Putamen (tissue), 1 donor: Measurements from ENCODE around the gene CRAMP1.
"Not testable (repeated sequence)": the region's sequence is repeated elsewhere in the genome, so short reads cannot be mapped to it uniquely, and the experiment has no call there.

Source experiments
- DNase-seq: peaks from one replicate; pipeline ENCODE4 v3.0.0-alpha.2; 2016; ENCODE audit warnings: low spot score

Gene CRAMP1

DNA sequence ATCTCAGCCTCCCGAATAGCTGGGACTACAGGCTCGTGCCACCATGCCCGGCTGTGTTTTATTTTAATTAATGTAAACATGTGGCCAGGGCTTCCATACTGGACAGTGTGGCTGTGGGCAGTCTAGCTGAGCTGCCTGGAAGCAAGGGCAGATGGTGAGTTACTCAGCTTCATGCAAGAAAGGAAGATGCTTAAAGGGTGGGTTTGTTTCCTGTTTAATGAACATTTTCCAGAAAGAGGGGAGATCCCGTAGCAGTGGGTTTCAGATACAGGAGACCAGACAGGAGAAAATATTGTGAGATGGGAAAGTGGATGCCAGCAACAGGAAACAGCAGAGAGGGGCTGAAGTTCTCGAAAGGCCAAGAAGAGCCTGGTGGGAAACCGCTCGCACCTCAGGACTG, 101.2 kb downstream of the CRAMP1 start:
- DNase-seq: no peak

DNA sequence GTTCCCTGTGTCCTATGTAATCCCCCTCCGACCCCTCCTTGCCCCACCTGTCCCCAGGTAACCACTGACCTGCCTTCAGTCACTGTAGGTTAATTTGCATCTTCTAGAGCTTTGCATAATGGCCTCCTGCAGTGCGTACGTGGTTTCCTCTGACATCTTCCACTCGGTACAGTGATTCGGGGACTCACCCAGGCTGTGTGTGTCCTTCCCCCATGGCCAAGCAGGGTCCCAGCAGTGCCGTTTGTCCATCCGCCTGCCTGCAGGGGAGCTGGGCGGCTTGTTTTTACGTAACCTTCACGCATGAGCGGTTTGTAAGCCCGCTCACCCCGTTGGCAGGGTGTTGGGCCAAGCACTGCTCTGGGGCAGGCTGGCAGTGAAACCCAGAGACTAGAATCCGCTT, 101.8 kb downstream of the CRAMP1 start:
- no peak for DNase-seq

DNA sequence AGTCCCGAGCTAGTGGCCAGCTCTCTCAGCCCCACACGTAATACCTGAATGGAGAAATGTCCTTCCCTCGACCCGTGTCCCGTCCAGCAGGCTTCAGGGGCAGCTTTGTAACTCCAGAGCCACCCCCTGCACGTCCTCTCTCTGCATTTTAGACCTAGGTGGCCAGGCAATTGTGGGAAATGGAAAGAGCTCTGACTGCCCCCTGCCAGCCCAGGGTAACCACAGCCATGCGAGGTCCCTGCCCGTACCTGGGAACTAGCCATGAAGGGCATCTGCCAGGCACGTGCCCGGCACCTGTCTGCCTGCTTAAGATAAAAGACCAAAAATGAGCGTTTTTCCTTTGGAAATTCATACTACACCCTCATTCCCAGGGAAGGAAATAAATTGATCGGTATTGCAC, 103.1 kb downstream of the CRAMP1 start:
- no peak for DNase-seq

DNA sequence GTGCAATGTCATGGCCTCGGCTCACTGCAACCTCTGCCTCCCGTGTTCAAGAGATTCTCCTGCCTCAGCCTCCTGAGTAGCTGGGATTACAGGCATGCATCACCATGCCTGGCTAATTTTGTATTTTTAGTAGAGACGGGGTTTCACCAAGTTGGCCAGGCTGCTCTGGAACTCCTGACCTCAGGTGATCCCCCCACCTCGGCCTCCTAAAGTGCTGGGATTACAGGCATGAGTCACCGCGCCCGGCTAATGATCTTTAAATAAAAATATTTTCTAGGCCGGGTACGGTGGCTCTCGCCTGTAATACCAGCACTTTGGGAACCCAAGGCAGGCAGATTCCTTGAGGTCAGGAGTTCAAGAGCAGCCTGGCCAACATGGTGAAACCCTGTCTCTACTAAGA, 106.1 kb downstream of the CRAMP1 start:
- DNase-seq: not testable (repeated sequence)

DNA sequence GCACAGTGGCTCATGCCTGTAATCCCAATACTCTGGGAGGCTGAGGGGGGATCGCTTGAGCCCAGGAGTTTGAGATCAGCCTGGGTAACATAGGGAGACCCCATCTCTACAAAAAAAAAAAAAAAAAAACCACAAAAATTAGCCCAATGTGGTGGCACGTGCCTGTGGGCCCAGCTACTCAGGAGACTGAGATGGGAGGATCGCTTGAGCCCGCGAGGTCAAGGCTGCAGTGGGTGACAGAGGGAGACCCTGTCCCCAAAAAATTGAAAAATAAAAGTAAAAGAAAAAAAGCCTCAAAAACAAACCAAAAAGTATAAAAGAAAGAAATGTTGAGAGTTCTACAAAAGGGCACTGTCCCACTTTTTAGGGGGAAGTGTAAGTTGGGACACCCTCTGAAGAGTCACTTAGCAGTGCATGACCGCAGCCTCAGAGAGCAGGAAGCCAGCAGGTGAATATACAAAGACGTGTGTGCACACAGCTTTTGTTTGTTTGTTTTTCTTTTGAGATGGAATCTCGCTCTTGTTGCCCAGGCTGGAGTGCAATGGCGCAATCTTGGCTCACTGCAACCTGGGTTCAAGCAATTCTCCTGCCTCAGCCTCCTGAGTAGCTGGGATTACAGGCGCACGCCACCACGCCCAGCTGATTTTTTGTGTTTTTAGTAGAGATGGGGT, 107.5 kb downstream of the CRAMP1 start:
- not testable (repeated sequence) for DNase-seq

DNA sequence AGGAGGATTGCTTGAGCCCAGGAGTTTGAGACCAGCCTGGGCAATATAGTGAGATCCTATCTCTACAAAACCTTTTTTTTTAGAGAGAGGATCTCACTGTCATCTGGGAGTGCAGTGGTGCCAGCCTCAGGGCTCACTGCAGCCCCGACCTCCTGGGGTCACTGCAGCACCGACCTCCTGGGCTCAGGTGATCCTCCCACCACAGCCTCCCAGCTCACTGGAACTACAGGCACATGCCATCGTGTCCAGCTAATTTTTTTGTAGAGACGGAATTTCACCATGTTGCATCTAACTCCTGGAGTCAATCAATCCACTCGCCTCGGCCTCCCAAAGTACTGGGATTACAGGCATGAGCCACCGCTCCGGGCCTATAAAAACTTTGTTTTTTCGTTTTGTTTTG, 109.2 kb downstream of the CRAMP1 start:
- DNase-seq: no peak

DNA sequence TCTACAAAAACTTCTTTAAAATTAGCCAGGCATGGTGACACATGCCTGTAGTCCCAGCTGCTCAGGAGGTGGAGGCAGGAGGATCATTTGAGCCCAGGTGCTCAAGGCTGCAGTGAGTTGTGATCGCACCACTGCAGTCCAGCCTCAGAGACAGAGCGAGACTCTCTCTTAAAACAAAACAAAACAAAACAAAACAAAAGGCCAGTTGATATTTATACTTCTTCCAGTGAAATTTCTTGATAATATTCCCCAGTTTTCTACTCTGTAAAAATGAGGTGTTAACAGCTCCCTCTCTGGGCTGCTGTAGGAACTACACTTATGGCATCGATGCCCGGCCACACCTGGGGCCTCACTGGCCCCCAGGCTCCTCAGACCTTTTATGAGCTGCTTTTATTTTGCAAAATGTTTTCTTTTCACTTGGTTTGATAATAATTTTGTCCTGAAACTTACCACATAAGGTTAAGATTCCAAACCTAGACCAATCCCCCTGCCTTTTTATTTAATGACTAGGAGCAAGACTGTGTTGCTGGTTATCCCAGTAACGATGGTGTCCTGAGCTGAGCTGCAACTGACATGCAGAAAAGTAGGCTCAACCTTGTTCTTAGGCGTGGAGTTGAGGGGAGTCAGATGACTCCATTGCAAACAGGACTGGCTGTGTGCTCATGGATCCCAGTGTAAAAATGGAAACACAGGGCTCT, 111.4 kb downstream of the CRAMP1 start:
- DNase-seq: no peak

DNA sequence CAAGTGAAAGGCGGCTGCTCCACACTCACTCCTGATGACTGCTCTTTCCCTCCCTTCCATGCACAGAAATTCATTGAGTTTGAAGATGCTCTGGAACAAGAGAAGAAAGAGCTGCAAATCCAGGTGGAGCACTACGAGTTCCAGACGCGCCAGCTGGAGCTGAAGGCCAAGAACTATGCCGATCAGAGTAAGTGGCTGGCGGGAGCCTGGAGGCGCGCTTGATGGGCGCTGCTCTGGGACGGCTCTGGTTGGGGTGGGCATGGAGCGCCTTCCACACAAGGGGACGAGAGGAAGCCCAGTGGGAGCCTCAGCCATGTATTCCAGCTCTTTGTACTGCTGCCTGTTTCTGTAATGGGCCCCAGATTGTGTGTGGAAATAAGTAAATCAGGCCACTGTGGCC, 112.3 kb downstream of the CRAMP1 start:
- no peak for DNase-seq

DNA sequence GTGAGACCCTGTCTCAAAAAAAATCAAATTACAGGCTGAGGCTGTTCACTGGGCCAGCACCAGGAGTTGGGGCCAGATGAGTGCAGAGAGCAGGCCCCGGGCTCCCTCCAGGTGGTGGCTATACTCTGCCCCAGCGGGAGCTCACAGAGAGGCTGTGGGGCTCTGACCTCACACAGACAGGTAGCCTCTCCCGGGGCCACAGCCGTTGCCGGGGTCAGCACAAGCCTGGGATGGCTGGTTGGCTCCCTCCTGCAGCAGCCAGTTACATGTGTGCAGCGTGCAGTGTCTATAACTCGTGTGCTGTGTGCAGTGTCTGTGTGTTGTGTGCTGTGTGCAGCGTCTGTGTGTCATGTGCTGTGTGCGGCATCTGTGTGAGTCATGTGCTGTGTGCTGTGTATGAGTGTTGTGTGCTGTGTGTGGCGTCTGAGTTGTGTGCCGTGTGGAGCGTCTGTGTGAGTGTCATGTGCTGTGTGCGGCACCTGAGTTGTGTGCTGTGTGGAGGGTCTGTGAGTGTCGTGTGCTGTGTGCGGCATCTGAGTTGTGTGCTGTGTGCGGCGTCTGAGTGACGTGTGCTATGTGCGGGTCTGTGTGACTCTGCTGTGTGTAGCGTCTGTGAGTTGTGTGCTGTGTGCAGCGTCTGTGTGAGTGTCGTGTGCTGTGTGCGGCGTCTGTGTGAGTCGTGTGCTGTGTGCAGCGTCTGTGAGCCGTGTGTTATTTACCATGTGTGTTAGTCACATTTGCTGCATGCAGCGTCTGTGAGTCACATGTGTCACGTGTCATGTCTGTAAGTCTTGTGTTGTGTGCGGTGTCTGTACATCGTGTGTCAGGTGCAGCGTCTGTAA, 114.7 kb downstream of the CRAMP1 start:
- DNase-seq: no peak
